Aorta (tissue), 5 donors: Measurements from ENCODE around the gene TEX28. TPM values are rescaled to one million over a fixed set of nuclear protein-coding genes. Genes with fewer than 3 reads are reported as not detected.
A peak's percentile ranks its signal among the peaks of the same experiment; 100 is the strongest.

ENCODE experiments used
- ATAC-seq: fragments of 200-7000 bp; cut with Tn5 transposase; one replicate; pipeline ENCODE4 v1.9.1; 2022; ENCODE audit warnings: moderate library complexity; ENCODE audit not compliant: low FRiP score
- DNase-seq, 2 donors: peaks; one replicate each; pipeline ENCODE4 v3.0.0-alpha.2; 2020
- H3K27ac ChIP-seq, 2 donors: one replicate each; pipeline ENCODE4 v1.5.1; 2013; ENCODE audit warnings: low read length in 2 of 2, mild to moderate bottlenecking in 2 of 2, moderate library complexity in 2 of 2, control low read depth in 1 of 2, inconsistent platforms in 1 of 2, low read depth in 1 of 2
- H3K27me3 ChIP-seq, 2 donors: one replicate each; pipeline ENCODE4 v1.6.1; 2013; ENCODE audit warnings: control low read depth in 1 of 2, low read length in 1 of 2, mild to moderate bottlenecking in 1 of 2, moderate library complexity in 1 of 2; ENCODE audit not compliant: insufficient read depth in 2 of 2, control insufficient read depth in 1 of 2
- H3K36me3 ChIP-seq, 2 donors: one replicate each; pipeline ENCODE4 v1.6.1; 2013; ENCODE audit warnings: control low read depth in 1 of 2, low read length in 1 of 2, mild to moderate bottlenecking in 1 of 2; ENCODE audit not compliant: insufficient read depth in 2 of 2, control insufficient read depth in 1 of 2
- H3K4me1 ChIP-seq, 2 donors: one replicate each; pipeline ENCODE4 v1.6.1; 2013; ENCODE audit warnings: low read length in 2 of 2, control low read depth in 1 of 2, mild to moderate bottlenecking in 1 of 2, moderate library complexity in 1 of 2; ENCODE audit not compliant: insufficient read depth in 2 of 2, control insufficient read depth in 1 of 2
- H3K4me3 ChIP-seq, 2 donors: one replicate each; pipeline ENCODE4 v1.5.1; 2013; ENCODE audit warnings: low read length in 2 of 2, control low read depth in 1 of 2, mild to moderate bottlenecking in 1 of 2
- H3K9me3 ChIP-seq: one replicate; pipeline ENCODE4 v1.6.1; 2013; ENCODE audit warnings: mild to moderate bottlenecking, low read length; ENCODE audit not compliant: control insufficient read depth
- WGBS, 2 donors: extraction: QIAGEN DNeasy Blood & Tissue Kit; methylation state at CpG; one replicate each; pipeline ENCODE4 v1.1.7; 2013; 5-methylcytosine and 5-hydroxymethylcytosine counted together
- intact Hi-C, 2 donors: fragments of 100-400 bp; cut with DNase I; formaldehyde crosslinking; loops; one replicate each; pipeline versions ENCODE4 v1.14.2 to v1.15.0; 2022
- polyA plus RNA-seq, 2 donors: library from polyadenylated mRNA; stranded (reverse); fragments of 200-250 nt; gene quantifications; one replicate each; pipeline ENCODE4 v1.2.3, GENCODE V29; 2013
- total RNA-seq, 2 donors: library from RNA; stranded (reverse); fragmentation: NEBNext Ultra II Directional; extraction: Animal tissue kit (Norgen Biotek cat#: 25700); gene quantifications; one replicate each; pipeline ENCODE4 v1.2.1, GENCODE V29; 2021
- donor health status: healthy with polysubstance abuse.
- donor health status: Bipolar disorder and iron deficiency.
- donor health status: DM: no; HTN: no; CAD: no.
- donor health status: DM: no; HTN: no; CAD: no.
- donor health status: DM: yes; HTN: yes; CAD: no.

TEX28 gene
- total and polyA plus RNA-seq, 4 donors: not detected

DNA sequence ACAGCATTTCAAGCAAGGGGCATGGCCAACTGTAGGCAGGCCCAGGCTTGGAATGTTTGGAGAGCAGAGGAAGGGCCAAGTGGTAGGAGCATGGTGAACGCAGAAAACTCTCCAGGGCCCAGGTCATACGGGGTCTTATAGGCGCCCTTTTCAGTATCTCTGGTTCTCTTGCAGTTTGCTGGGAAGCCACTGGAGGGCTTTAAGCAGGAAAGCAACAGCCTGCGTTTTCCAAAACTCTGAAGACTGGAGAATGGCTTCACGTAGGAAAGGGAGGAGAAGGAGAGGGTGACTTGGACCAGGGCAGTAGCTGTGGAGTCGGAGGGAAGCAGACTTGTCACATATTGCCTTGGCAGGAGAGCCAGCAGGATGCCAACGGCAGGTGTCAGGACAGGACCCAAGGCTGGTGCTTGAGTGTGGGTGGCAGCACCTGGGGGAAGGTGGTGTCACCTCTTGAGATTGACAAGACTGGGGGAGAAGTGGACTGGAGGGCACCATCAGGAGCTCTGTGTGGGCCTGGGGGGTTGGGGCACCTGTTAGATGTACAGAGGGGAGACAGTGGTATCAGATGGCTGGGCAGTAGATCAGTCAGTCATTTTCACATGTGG lies 22.6 kb upstream of the TEX28 start:
- no peaks in the 10 kb centered on the region for H3K4me1 ChIP-seq
- ATAC-seq (no peak), DNase-seq (no peak)
- intact Hi-C loops: no loop called here
- no peaks in the 10 kb centered on the region for H3K36me3 ChIP-seq
- no peak overlapping the region for H3K4me3 ChIP-seq
- WGBS, 2 donors: 7 to 15% methylated on average over 7 of the region's 7 CpGs
- no peak overlapping the region for H3K27ac ChIP-seq
- no peaks in the 10 kb centered on the region for H3K9me3 ChIP-seq
- no peaks in the 10 kb centered on the region for H3K27me3 ChIP-seq

DNA sequence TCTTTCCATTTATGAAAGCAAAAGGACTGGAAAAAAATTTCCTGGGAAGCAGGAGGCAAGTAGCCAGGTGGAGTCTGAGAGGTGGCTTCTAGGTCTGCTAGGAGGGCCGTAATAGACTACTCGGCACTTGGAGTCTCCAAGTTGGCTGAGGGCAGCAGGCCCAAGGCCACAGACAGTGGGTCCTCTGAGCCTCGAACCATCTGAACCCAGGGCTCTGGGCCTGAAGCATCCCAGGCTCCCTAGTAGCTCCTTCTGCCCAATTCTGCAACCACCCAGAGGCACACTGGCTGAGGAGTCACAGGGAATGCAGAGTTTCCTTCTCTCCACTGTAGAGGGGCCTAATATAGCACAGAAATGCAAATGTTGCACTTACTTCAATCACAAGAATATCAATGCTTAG lies 20.5 kb upstream of the TEX28 start:
- ATAC-seq: no peak
- 80 to 92% methylated on average over 3 of the region's 3 CpGs for WGBS, 2 donors
- intact Hi-C loops: no loop called here

DNA sequence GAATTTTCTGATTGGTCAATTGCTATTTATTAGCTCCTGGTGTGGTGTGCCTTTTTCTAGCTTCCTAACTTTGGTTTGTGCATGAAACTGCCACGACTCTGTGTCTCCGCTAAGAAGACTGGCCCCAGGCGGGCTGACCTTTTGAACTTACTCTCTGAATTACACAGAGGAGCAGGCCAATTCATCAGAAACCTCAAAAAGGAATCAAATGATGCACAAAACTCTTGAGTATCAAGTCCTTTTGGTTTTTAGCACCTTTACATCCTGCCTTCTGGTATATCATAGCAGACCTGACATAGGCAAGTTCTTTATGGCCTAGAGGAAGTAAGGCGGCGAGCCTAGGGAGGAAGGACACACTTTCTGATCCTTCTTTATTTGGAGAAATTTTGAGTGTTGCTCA lies 18.2 kb upstream of the TEX28 start:
- DNase-seq (no peak), ATAC-seq (no peak)
- Histone ChIP-seq H3K4me3 (no peak overlapping the region), H3K27ac (no peak overlapping the region), H3K27me3 (no peaks in the 10 kb centered on the region), H3K4me1 (no peaks in the 10 kb centered on the region), H3K9me3 (no peaks in the 10 kb centered on the region), H3K36me3 (no peaks in the 10 kb centered on the region)
- WGBS, 2 donors: 84 to 89% methylated on average over 5 of the region's 5 CpGs
- intact Hi-C loops: no loop called here

More for the DNA sequence above, 20.5 kb upstream of the TEX28 start:
- no peaks in the 10 kb centered on the region for H3K4me1 ChIP-seq
- H3K9me3 ChIP-seq: no peaks in the 10 kb centered on the region
- H3K27ac ChIP-seq: no peak overlapping the region
- H3K36me3 ChIP-seq: no peaks in the 10 kb centered on the region
- no peak overlapping the region for H3K4me3 ChIP-seq
- H3K27me3 ChIP-seq: no peaks in the 10 kb centered on the region
- no peak for DNase-seq

DNA sequence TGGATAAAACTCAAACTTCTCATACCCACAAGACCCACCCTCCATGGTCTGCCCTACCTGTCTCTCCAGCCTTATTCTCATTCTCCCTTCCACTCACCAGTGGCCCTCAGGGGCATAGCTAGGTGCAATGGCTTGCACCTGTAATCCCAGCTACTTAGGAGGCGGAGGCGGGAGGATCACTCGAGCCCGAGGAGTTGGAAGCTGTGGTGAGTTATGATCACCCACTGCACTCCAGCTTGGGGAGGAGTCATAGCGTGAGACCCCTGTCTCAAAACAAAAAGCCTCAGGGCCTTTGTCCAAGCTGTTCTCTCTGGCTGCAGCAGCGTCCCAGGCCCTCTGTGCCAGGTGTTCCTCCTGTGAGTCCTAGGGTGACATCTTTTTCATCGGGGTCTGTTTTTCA lies 17.2 kb upstream of the TEX28 start:
- no peak for DNase-seq
- intact Hi-C loops: no loop called here
- no peaks in the 10 kb centered on the region for H3K4me1 ChIP-seq
- H3K9me3 ChIP-seq: no peaks in the 10 kb centered on the region
- no peak for ATAC-seq
- no peaks in the 10 kb centered on the region for H3K36me3 ChIP-seq
- no peaks in the 10 kb centered on the region for H3K27me3 ChIP-seq
- 92% methylated on average over 7 of the region's 7 CpGs for WGBS, 2 donors
- no peak overlapping the region for H3K27ac ChIP-seq
- H3K4me3 ChIP-seq: no peak overlapping the region

DNA sequence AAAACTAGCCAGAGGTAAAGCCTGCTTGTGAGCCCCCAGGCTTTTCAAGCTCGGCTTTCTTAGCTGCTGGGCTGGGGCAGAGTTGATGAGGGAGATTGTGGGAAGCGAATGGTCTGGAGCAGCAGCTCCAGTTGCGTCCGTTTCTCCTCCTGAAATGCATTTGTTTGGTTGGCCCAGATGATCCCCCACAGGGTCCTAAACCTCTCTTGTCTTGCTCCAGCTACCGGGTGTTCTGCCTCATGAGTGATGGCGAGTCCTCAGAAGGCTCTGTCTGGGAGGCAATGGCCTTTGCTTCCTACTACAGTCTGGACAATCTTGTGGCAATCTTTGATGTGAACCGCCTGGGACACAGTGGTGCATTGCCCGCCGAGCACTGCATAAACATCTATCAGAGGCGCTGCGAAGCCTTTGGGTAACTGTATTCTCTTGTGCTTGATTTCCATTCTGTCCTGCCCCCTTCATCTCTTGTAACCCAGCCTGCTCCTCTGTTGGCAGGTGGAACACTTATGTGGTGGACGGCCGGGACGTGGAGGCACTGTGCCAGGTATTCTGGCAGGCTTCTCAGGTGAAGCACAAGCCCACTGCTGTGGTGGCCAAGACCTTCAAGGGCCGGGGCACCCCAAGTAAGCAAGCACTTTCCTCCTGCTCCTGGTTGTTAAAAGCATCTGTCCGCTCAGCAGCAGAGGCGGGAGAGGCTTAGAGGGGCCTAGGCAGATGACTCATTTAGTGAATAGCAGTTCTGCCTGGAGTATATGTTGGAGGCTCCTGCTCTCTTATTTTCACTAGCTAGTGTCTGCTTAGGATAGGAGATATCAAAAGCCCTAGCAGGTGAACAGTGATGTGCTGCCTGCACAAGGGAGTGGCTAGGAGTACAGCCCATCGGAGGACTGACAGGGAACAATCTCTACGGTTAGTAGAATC lies 16.0 kb upstream of the TEX28 start:
- H3K27me3 ChIP-seq: no peaks in the 10 kb centered on the region
- no peaks in the 10 kb centered on the region for H3K36me3 ChIP-seq
- DNase-seq (no peak), ATAC-seq (no peak)
- 72 to 80% methylated on average over 19 of the region's 19 CpGs for WGBS, 2 donors
- intact Hi-C loops: no loop called here
- no peak overlapping the region for H3K27ac ChIP-seq
- H3K4me1 ChIP-seq: no peaks in the 10 kb centered on the region
- H3K4me3 ChIP-seq: no peak overlapping the region
- no peaks in the 10 kb centered on the region for H3K9me3 ChIP-seq

DNA sequence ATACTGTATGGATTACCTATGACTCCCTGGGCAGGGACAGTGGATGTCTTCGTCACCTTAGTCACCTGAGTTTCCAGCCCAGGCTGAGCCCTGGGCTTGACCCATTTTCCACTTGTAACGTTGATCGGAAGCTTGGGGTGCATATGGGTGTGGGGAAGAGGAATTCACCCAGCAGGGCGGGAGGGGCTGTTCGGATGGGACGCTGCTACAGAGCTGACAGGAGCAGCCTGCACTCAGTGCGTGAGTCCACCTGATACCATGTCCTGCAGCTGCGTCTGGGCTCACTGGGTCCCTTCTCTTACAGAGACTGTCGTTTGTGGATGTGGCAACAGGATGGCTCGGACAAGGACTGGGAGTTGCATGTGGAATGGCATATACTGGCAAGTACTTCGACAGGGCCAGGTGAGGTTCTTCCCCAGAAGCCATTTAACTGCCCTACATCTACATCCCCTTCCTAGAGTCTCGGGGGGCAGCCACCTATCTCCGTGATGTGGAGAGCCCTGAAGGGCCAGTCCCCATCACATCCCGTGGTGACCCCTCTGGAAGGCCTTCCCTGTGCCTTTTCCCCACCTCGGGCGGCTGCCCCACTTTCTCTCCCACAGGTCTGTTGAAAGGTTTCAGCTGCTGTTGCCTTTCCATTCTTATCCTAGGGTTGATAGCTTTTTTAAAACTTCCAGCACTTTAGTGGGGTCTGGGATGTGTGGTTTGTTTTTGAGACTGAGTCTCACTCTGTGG lies 14.3 kb upstream of the TEX28 start:
- WGBS, 2 donors: 79 to 91% methylated on average over 16 of the region's 16 CpGs
- Histone ChIP-seq H3K27me3 (no peaks in the 10 kb centered on the region), H3K9me3 (no peaks in the 10 kb centered on the region), H3K4me1 (no peaks in the 10 kb centered on the region), H3K4me3 (no peak overlapping the region), H3K27ac (no peak overlapping the region), H3K36me3 (no peaks in the 10 kb centered on the region)
- DNase-seq (no peak), ATAC-seq (no peak)
- intact Hi-C loops: no loop called here

DNA sequence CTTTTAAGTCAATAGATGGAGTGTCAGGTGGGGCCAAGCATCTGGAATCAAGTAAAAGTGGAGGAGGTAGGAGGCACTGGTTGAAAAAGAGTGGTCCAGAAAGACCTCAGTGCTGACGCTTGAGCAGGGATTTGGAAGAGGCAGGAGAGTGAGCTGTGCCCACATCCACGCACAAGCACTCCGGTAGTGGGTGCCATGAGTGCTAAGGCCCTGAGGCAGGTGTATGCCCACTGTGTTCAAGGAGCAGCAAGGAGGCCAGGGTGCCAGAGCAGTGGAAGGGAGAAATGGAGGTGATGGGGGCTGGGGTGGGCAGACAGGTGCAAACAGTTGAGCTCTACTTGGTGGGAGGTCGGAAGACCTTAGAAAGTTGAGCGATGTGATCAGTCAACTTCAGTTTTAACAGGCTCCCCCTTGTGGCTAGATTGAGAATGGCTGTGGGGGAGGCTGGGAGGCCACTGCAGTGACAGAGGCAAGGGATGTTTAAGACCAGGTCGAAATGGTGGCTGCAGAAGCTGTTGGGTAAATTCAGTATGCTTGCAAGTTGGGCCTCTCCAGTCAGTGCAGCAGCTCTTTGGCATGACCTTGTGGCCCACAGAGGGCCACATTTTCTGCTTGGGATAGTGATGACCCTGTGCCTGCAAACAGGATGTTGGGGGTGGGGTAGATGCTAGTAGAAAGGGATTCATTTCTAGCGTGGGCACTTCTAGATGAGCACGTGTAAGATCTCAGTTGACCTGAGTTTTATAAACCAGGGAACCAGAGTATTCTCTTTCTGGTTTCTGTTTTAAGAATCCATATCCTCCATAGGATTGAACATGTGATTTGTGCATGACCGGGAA lies 13.4 kb upstream of the TEX28 start:
- ATAC-seq (peak; percentile 70), DNase-seq (peak in 1 of 2 donors; percentile 73)
- Histone ChIP-seq H3K27me3 (no peaks in the 10 kb centered on the region), H3K36me3 (no peaks in the 10 kb centered on the region), H3K4me1 (no peaks in the 10 kb centered on the region), H3K4me3 (no peak overlapping the region), H3K9me3 (no peaks in the 10 kb centered on the region), H3K27ac (no peak overlapping the region)
- intact Hi-C loops: no loop called here
- 46 to 59% methylated on average over 9 of the region's 9 CpGs for WGBS, 2 donors

DNA sequence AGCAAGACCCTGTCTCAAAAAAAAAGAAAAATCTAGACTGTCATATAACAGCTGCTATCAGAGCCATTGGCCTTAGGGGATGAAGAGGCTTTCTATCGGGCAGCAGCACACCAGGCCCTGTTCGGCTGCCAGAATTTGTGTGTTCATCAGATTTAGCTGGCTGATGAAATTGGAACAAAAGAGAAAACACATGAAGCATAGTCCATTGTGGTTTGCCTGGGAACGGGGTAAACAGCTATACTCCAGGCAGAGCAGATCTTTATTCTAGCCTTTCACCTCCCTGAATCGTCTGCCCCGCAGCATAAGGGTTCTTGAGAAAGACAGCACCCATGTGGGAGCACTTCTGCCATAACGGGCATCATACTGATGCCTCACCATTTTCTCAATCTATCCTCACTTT lies 12.3 kb upstream of the TEX28 start:
- H3K4me3 ChIP-seq: no peak overlapping the region
- WGBS, 2 donors: 89 to 95% methylated on average over 6 of the region's 6 CpGs
- DNase-seq (no peak), ATAC-seq (no peak)
- H3K27me3 ChIP-seq: no peaks in the 10 kb centered on the region
- intact Hi-C loops: no loop called here
- H3K36me3 ChIP-seq: no peaks in the 10 kb centered on the region
- H3K4me1 ChIP-seq: no peaks in the 10 kb centered on the region
- H3K27ac ChIP-seq: no peak overlapping the region
- no peaks in the 10 kb centered on the region for H3K9me3 ChIP-seq
